ENCODE data around the gene TIAM2.

- no peak for TF ChIP-seq CTCF (IDR thresholded peaks at IDR 0.05)
- TF ChIP-seq POLR2AphosphoS5 (IDR thresholded peaks at IDR 0.05), result no peak
- no peak for TF ChIP-seq POLR2A (IDR thresholded peaks at IDR 0.05)
- no peak for TF ChIP-seq EP300 (IDR thresholded peaks at IDR 0.05)
Measured at GRCh38 chr6:155181498-155181897, 186.4 kb downstream of the TIAM2 start.

Data from sigmoid colon (tissue), 4 donors.